T follicular helper cell (primary cell): ENCODE data around the gene SH3RF1.

ENCODE experiments used
- DNase-seq: peaks from one replicate; pipeline ENCODE4 v3.0.0-alpha.2; 2020; ENCODE audit warnings: low read depth

SH3RF1 gene

GRCh38 chr4:169108303-169108702 lies 162.5 kb downstream of the SH3RF1 start:
- DNase-seq, result no peak

- no peak for DNase-seq
Observed at GRCh38 chr4:169107528-169107927, 163.2 kb downstream of the SH3RF1 start.

GRCh38 chr4:169106696-169107229 lies 164.0 kb downstream of the SH3RF1 start:
- DNase-seq, result no peak

GRCh38 chr4:169105620-169106019 lies 165.1 kb downstream of the SH3RF1 start:
- DNase-seq, result no peak

- DNase-seq, result no peak
Observed at GRCh38 chr4:169103966-169104412, 166.8 kb downstream of the SH3RF1 start.

GRCh38 chr4:169102026-169102425 lies 168.7 kb downstream of the SH3RF1 start:
- no peak for DNase-seq

- DNase-seq, result no peak
Observed at GRCh38 chr4:169100670-169101101, 170.1 kb downstream of the SH3RF1 start.

- no peak for DNase-seq
Observed at GRCh38 chr4:169099771-169100180, 171.0 kb downstream of the SH3RF1 start.

GRCh38 chr4:169098969-169099690 lies 171.6 kb downstream of the SH3RF1 start:
- DNase-seq, result no peak

GRCh38 chr4:169098532-169098931 lies 172.2 kb downstream of the SH3RF1 start:
- DNase-seq, result no peak

GRCh38 chr4:169098054-169098497 lies 172.7 kb downstream of the SH3RF1 start:
- DNase-seq, result no peak

GRCh38 chr4:169096221-169096620 lies 174.5 kb downstream of the SH3RF1 start:
- DNase-seq, result no peak

GRCh38 chr4:169094656-169095231 lies 176.0 kb downstream of the SH3RF1 start:
- DNase-seq, result no peak

- DNase-seq, result no peak
Observed at GRCh38 chr4:169092889-169093522, 177.8 kb downstream of the SH3RF1 start.

- DNase-seq, result no peak
Observed at GRCh38 chr4:169090484-169091215, 180.1 kb downstream of the SH3RF1 start.

GRCh38 chr4:169089004-169089403 lies 181.8 kb downstream of the SH3RF1 start:
- no peak for DNase-seq

GRCh38 chr4:169084954-169085353 lies 185.8 kb downstream of the SH3RF1 start:
- no peak for DNase-seq

- no peak for DNase-seq
Observed at GRCh38 chr4:169080981-169081380, 189.8 kb downstream of the SH3RF1 start.

- no peak for DNase-seq
Observed at GRCh38 chr4:169079942-169080827, 190.6 kb downstream of the SH3RF1 start.

GRCh38 chr4:169074117-169074516 lies 196.6 kb downstream of the SH3RF1 start:
- no peak for DNase-seq

GRCh38 chr4:169071747-169072146 lies 199.0 kb downstream of the SH3RF1 start:
- no peak for DNase-seq
